Right lobe of liver (tissue), 4 donors: Measurements from ENCODE around the gene PLCB4.

Source experiments
- POLR2A ChIP-seq: fragments of 450-650 bp; IDR thresholded peaks from one replicate; pipeline ENCODE4 v1.6.1; 2017; ENCODE audit warnings: antibody characterized with exemption, mild to moderate bottlenecking
- TF ChIP-seq, protein P1 (sequence below), 4 donors: fragments of 200-600 bp in 3 of 4; fragments of 450-650 bp in 1 of 4; IDR thresholded peaks; one replicate each; pipeline versions ENCODE4 v1.5.1 to v1.8.0; 2016 to 2022; ENCODE audit warnings: antibody characterized with exemption in 4 of 4, mild to moderate bottlenecking in 2 of 4
- donor health status: DM: no; HTN: no; CAD: no.
- donor health status: DM: no; HTN: no; CAD: no.
- donor health status: DM: no; HTN: yes; CAD: no.

- TF ChIP-seq, protein P1, sequence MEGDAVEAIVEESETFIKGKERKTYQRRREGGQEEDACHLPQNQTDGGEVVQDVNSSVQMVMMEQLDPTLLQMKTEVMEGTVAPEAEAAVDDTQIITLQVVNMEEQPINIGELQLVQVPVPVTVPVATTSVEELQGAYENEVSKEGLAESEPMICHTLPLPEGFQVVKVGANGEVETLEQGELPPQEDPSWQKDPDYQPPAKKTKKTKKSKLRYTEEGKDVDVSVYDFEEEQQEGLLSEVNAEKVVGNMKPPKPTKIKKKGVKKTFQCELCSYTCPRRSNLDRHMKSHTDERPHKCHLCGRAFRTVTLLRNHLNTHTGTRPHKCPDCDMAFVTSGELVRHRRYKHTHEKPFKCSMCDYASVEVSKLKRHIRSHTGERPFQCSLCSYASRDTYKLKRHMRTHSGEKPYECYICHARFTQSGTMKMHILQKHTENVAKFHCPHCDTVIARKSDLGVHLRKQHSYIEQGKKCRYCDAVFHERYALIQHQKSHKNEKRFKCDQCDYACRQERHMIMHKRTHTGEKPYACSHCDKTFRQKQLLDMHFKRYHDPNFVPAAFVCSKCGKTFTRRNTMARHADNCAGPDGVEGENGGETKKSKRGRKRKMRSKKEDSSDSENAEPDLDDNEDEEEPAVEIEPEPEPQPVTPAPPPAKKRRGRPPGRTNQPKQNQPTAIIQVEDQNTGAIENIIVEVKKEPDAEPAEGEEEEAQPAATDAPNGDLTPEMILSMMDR (IDR thresholded peaks at IDR 0.05), result no peak
- TF ChIP-seq POLR2A, result no peak
Observed at GRCh38 chr20:9099372-9099771, 30.5 kb downstream of the PLCB4 start.
